ENCODE data around the gene GLB1L.
A peak's percentile ranks its signal among the peaks of the same experiment; 100 is the strongest.

The GLB1L gene

DNA sequence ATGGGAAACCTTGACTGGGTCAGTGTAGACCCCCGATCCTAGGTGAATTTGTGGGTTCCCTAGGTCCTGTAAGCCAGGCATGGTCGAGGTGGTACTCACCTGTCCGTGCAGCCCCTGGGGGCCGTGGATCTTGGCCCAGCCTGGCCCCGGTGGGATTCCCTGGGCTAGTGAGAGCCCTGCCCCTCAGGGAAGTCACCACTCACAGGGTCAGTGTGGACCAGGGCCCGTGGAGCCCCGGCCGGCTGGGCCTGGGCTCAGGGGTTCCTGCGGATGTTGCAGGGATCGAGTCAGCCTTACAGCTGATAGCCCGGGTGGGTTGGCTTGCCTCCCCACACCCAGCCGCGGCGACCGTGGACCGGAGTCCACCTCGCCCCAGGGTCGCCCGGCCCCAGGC, 16.3 kb downstream of the GLB1L start:
- Mint-ChIP-seq H3K27ac (peak overlapping the region in 2 of 3 experiments; percentile 97 to 98), H3K4me1 (peaks cover 33% of the 10 kb centered on the region), H3K36me3 (ENCODE audit: low read depth) (peaks cover 45% of the 10 kb centered on the region), H3K9me3 (no peaks in the 10 kb centered on the region), H3K4me3 (peak overlapping the region; percentile 80 to 85 (median 84)), H3K27me3 (ENCODE audit: low read depth) (no peaks in the 10 kb centered on the region)
- TF ChIP-seq, protein P1, sequence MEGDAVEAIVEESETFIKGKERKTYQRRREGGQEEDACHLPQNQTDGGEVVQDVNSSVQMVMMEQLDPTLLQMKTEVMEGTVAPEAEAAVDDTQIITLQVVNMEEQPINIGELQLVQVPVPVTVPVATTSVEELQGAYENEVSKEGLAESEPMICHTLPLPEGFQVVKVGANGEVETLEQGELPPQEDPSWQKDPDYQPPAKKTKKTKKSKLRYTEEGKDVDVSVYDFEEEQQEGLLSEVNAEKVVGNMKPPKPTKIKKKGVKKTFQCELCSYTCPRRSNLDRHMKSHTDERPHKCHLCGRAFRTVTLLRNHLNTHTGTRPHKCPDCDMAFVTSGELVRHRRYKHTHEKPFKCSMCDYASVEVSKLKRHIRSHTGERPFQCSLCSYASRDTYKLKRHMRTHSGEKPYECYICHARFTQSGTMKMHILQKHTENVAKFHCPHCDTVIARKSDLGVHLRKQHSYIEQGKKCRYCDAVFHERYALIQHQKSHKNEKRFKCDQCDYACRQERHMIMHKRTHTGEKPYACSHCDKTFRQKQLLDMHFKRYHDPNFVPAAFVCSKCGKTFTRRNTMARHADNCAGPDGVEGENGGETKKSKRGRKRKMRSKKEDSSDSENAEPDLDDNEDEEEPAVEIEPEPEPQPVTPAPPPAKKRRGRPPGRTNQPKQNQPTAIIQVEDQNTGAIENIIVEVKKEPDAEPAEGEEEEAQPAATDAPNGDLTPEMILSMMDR (IDR thresholded peaks at IDR 0.05; ENCODE audit: unreplicated experiment in 3 of 3), result no peak

DNA sequence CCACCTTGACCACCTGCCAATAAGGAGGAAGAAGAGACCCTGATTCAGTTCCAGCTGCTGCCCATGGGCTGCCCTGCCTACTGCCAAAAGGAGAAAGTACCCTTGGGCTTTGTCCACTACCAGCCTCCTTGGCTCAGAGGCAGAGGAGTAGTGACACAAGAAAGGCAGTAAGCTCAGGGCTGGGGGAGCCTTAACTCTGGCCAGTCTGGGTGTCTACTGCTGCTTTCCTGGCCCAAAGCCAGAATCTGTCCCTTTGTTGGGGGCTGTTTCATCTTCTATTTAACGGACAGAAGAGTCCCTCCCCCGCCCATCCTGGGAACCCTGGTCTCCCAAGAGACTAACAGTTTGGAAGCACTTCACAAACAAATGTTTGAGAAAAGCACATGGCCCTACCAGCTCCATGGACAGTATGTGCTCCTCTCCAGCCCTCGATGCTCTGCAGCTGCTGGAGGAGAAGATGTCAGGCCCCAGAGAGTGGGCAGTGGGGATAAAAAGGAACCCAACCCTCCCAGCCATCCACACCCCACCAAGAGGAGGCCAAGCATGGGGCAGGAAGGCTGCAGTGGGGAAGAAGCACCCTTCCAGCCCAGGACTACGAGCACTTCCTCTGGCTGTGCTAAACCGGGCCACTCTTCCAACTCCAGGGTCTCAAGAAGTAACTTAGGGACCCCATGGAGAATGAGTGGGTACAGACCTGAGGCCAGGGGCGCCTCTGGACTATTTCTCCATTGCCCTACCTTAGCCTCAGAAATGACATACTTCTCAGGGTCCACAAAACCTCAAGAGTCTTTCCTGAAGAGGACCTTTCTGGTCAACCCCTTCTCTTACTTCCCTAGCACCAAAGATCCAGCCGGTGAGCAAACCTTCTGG, 17.0 kb downstream of the GLB1L start:
- Mint-ChIP-seq H3K27me3 (ENCODE audit: low read depth) (no peaks in the 10 kb centered on the region), H3K9me3 (no peaks in the 10 kb centered on the region), H3K27ac (peak overlapping the region; percentile 45 to 62 (median 51)), H3K4me1 (peaks cover 33% of the 10 kb centered on the region), H3K4me3 (peak overlapping the region; percentile 80 to 85 (median 84)), H3K36me3 (ENCODE audit: low read depth) (peaks cover 45% of the 10 kb centered on the region)
- TF ChIP-seq, protein P1 (IDR thresholded peaks at IDR 0.05; ENCODE audit: unreplicated experiment in 3 of 3), result no peak

DNA sequence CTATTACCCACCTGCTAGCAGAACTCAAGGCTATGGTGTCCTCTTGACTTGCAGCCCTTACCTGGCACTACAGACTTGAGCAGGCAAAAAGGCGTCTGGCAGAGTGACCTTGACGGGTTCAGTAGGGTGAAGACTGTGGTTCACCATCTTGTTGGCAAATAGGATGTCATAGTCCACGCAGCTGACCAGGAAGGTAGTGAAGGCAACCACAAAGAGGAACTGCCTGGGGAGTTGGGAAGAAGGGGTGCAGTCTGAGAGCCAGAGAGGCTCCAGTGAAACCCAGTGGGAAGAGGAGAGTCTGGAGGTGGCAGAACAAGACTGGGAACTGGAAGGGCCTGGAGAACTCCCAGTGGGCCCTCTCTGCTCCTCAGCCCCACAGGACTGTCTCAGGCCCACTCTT, 19.9 kb downstream of the GLB1L start:
- Mint-ChIP-seq H3K27ac (no peak overlapping the region), H3K4me1 (peaks cover 43% of the 10 kb centered on the region), H3K4me3 (peak overlapping the region in 2 of 3 experiments; percentile 51 to 64), H3K27me3 (ENCODE audit: low read depth) (no peaks in the 10 kb centered on the region), H3K9me3 (no peaks in the 10 kb centered on the region), H3K36me3 (ENCODE audit: low read depth) (peaks cover 37% of the 10 kb centered on the region)
- TF ChIP-seq, protein P1 (IDR thresholded peaks at IDR 0.05; ENCODE audit: unreplicated experiment in 3 of 3), result no peak

DNA sequence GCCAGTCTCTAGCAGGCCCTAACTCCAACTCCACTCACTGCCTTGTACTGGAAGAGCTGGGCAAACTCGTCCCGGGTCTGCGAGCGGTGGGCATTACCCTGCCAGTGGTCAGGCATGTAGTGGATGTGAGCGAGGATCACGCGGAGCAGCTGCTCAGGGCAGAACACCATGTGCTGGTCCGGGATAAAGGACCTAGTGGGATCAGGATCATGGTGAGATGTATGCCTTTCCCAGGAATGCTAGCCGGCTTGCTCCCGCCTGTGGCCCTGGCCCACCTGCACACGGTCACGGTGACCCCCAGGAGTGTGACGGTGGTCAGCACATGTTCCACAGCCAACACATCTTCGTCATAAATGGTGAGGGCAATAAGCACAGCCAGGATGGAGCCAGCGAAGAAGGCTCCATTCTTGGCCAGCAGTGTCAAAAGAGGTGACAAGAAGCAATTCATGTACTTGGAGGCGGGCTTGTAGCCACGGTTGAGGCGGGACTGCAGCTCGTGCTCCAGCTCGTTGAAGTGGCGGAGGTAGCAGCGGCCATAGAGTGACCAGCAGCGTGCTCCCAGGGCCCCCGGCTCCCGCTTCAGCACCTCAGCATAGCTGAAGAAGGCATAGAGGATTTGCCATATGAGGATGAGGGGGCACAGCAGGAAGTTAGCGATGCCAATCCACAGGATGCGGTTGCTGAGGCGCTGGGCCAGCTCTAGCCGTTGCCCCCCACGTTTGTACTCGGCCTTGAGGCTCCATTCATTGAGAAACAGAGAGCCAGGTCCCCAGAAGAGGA, 21.2 kb downstream of the GLB1L start:
- Mint-ChIP-seq H3K4me1 (peaks cover 43% of the 10 kb centered on the region), H3K4me3 (peak overlapping the region; percentile 21 to 73 (median 23)), H3K27ac (no peak overlapping the region)

DNA sequence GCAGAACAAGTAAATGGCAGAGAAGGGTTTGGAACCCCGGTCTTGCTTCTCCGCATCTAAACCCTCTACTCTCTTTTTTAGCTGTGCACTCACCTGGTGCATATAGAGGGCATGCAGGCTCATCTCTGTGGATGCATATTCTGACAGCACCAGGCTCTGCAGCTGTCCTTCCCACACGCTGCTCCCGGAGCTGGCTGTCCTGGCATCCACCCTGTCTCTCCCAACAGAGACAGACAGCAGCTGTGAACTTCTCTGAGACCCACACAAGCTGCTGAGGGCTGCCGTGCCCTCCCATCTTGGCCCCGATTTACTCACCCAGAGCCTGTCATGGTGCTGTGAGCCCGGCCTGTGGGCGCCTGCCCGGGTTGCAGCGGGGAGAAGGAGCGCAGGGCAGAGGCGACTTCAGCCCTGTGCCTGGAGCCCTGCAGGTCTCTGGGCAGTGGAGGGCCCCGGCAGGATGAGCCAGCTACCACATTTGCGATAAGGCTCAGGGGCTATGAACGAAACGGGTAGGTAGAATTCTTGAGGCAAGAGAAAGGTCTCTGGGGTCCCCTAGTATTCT, 23.2 kb downstream of the GLB1L start:
- Mint-ChIP-seq H3K4me3 (peak overlapping the region in 1 of 3 experiments; percentile 19), H3K36me3 (ENCODE audit: low read depth) (peaks cover 38% of the 10 kb centered on the region), H3K9me3 (no peaks in the 10 kb centered on the region), H3K27ac (no peak overlapping the region), H3K4me1 (peaks cover 37% of the 10 kb centered on the region), H3K27me3 (ENCODE audit: low read depth) (no peaks in the 10 kb centered on the region)
- TF ChIP-seq, protein P1 (IDR thresholded peaks at IDR 0.05; ENCODE audit: unreplicated experiment in 3 of 3), result no peak

More for the DNA sequence above, 21.2 kb downstream of the GLB1L start:
- H3K9me3 Mint-ChIP-seq, result no peaks in the 10 kb centered on the region
- peaks cover 38% of the 10 kb centered on the region for H3K36me3 Mint-ChIP-seq (ENCODE audit: low read depth)
- TF ChIP-seq, protein P1 (IDR thresholded peaks at IDR 0.05; ENCODE audit: unreplicated experiment in 3 of 3), result no peak
- H3K27me3 Mint-ChIP-seq (ENCODE audit: low read depth), result no peaks in the 10 kb centered on the region

Data from nephron (organoid).